OCI-M2 (cell line): ENCODE measurements around the gene NEMP2.
"Not testable (repeated sequence)": the region's sequence is repeated elsewhere in the genome, so short reads cannot be mapped to it uniquely, and the experiment has no call there.

Experiments used
- DNase-seq: peaks from one replicate; lab custom pipeline; 2025; ENCODE audit not compliant: unreplicated experiment; lab: John Stamatoyannopoulos, UW

NEMP2 gene

GRCh38 chr2:190493095-190493494, 41.4 kb downstream of the NEMP2 start:
- DNase-seq: no peak

GRCh38 chr2:190490502-190490901, 44.0 kb downstream of the NEMP2 start:
- no peak for DNase-seq

- no peak for DNase-seq
These were observed 45.0 kb downstream of the NEMP2 start for GRCh38 chr2:190489475-190489874.

- DNase-seq: no peak
These were observed 45.8 kb downstream of the NEMP2 start for GRCh38 chr2:190488516-190489233.

GRCh38 chr2:190486037-190486623, 48.4 kb downstream of the NEMP2 start:
- no peak for DNase-seq

- no peak for DNase-seq
These were observed 52.1 kb downstream of the NEMP2 start for GRCh38 chr2:190482451-190482850.

- DNase-seq: no peak
These were observed 53.2 kb downstream of the NEMP2 start for GRCh38 chr2:190481339-190481738.

GRCh38 chr2:190478572-190479195, 55.8 kb downstream of the NEMP2 start:
- DNase-seq: no peak

GRCh38 chr2:190477661-190478454, 56.7 kb downstream of the NEMP2 start:
- no peak for DNase-seq

GRCh38 chr2:190470256-190470826, 64.2 kb downstream of the NEMP2 start:
- no peak for DNase-seq

GRCh38 chr2:190469771-190470170, 64.8 kb downstream of the NEMP2 start:
- no peak for DNase-seq

- DNase-seq: no peak
These were observed 65.5 kb downstream of the NEMP2 start for GRCh38 chr2:190468814-190469569.

GRCh38 chr2:190468354-190468753, 66.2 kb downstream of the NEMP2 start:
- not testable (repeated sequence) for DNase-seq

- no peak for DNase-seq
These were observed 66.9 kb downstream of the NEMP2 start for GRCh38 chr2:190467575-190468083.

GRCh38 chr2:190466819-190467446, 67.6 kb downstream of the NEMP2 start:
- no peak for DNase-seq

- no peak for DNase-seq
These were observed 69.5 kb downstream of the NEMP2 start for GRCh38 chr2:190465060-190465459.

GRCh38 chr2:190462611-190463010, 71.9 kb downstream of the NEMP2 start:
- DNase-seq: no peak

- no peak for DNase-seq
These were observed 72.3 kb downstream of the NEMP2 start for GRCh38 chr2:190462181-190462580.

- no peak for DNase-seq
These were observed 74.0 kb downstream of the NEMP2 start for GRCh38 chr2:190460487-190460886.

- no peak for DNase-seq
These were observed 74.6 kb downstream of the NEMP2 start for GRCh38 chr2:190459881-190460280.
